Neuronal stem cell (in vitro differentiated cells): ENCODE data around the gene PRODH.
A peak's percentile ranks its signal among the peaks of the same experiment; 100 is the strongest.
"Not testable (repeated sequence)": the region's sequence is repeated elsewhere in the genome, so short reads cannot be mapped to it uniquely, and the experiment has no call there.

Source experiments
- DNase-seq: peaks from one replicate; pipeline ENCODE4 v3.0.0-alpha.2; 2013; ENCODE audit warnings: low spot score
- H2AFZ ChIP-seq: one replicate; pipeline ENCODE4 v1.6.1; 2013; ENCODE audit warnings: mild to moderate bottlenecking, low read length, inconsistent platforms
- H2AK5ac ChIP-seq: 2 replicates; pipeline ENCODE4 v1.6.1; 2013; ENCODE audit warnings: low read depth, mild to moderate bottlenecking, inconsistent platforms, low read length, moderate library complexity, mixed read lengths
- H2BK120ac ChIP-seq: 2 replicates; pipeline ENCODE4 v1.6.1; 2013; ENCODE audit warnings: low read depth, mild to moderate bottlenecking, inconsistent platforms, low read length, moderate library complexity, mixed read lengths
- H2BK12ac ChIP-seq: one replicate; pipeline ENCODE4 v1.6.1; 2013; ENCODE audit warnings: low read length, inconsistent platforms
- H2BK15ac ChIP-seq: 2 replicates; pipeline ENCODE4 v1.6.1; 2013; ENCODE audit warnings: mild to moderate bottlenecking, low read length, inconsistent platforms, mixed read lengths
- H2BK5ac ChIP-seq: one replicate; pipeline ENCODE4 v1.6.1; 2013; ENCODE audit warnings: inconsistent platforms, mild to moderate bottlenecking, low read length, moderate library complexity
- H3K14ac ChIP-seq: one replicate; pipeline ENCODE4 v1.6.1; 2013; ENCODE audit warnings: low read length, inconsistent platforms
- H3K18ac ChIP-seq: 2 replicates; pipeline ENCODE4 v1.6.1; 2013; ENCODE audit warnings: low read length, inconsistent platforms
- H3K23ac ChIP-seq: 2 replicates; pipeline ENCODE4 v1.6.1; 2013; ENCODE audit warnings: low read depth, mild to moderate bottlenecking, mixed read lengths, low read length, inconsistent platforms; ENCODE audit not compliant: poor library complexity
- H3K27ac ChIP-seq: replicated peaks from 3 replicates; pipeline ENCODE4 v1.5.1; 2013; ENCODE audit warnings: low read length, inconsistent platforms
- H3K27me3 ChIP-seq, 3 experiments: 2 replicates each; pipeline ENCODE4 v1.6.1; 2013; ENCODE audit warnings: low read length in 3 of 3, mild to moderate bottlenecking in 2 of 3, inconsistent platforms in 1 of 3, low read depth in 1 of 3, mixed read lengths in 1 of 3, moderate library complexity in 1 of 3; ENCODE audit not compliant: control insufficient read depth in 3 of 3, insufficient read depth in 3 of 3
- H3K36me3 ChIP-seq, 2 donors: replicated peaks in 1 of 2; 2 replicates each; pipeline ENCODE4 v1.6.1; 2013; ENCODE audit warnings: low read length in 2 of 2; ENCODE audit not compliant: control insufficient read depth in 2 of 2, insufficient read depth in 2 of 2
- H3K4ac ChIP-seq: 2 replicates; pipeline ENCODE4 v1.6.1; 2013; ENCODE audit warnings: inconsistent platforms, mild to moderate bottlenecking, low read length, moderate library complexity
- H3K4me1 ChIP-seq, 2 donors: 1 replicate in 1 of 2; 2 replicates in 1 of 2; pipeline ENCODE4 v1.6.1; 2013; ENCODE audit warnings: low read length in 2 of 2, low read depth in 1 of 2; ENCODE audit not compliant: control insufficient read depth in 2 of 2, insufficient read depth in 1 of 2
- H3K4me2 ChIP-seq: one replicate; pipeline ENCODE4 v1.6.1; 2013; ENCODE audit warnings: mild to moderate bottlenecking, low read length, inconsistent platforms; ENCODE audit not compliant: insufficient read depth, poor library complexity, severe bottlenecking
- H3K4me3 ChIP-seq, 2 donors: 2 replicates each; pipeline ENCODE4 v1.5.1; 2013; ENCODE audit warnings: low read length in 2 of 2, mild to moderate bottlenecking in 2 of 2, inconsistent platforms in 1 of 2, moderate library complexity in 1 of 2
- H3K79me1 ChIP-seq: one replicate; pipeline ENCODE4 v1.6.1; 2013; ENCODE audit warnings: low read depth, mild to moderate bottlenecking, inconsistent platforms, low read length, moderate library complexity
- H3K9ac ChIP-seq: one replicate; pipeline ENCODE4 v1.6.1; 2013; ENCODE audit warnings: mild to moderate bottlenecking, low read depth, low read length, inconsistent platforms; ENCODE audit not compliant: poor library complexity
- H3K9me3 ChIP-seq, 2 donors: replicated peaks in 1 of 2; 2 replicates each; pipeline versions ENCODE3 to v1.6.1; 2013; ENCODE audit warnings: low read length in 2 of 2, mild to moderate bottlenecking in 2 of 2, inconsistent platforms in 1 of 2, low read depth in 1 of 2, mixed read lengths in 1 of 2, moderate library complexity in 1 of 2; ENCODE audit not compliant: control insufficient read depth in 2 of 2, insufficient read depth in 1 of 2
- H4K8ac ChIP-seq: one replicate; pipeline ENCODE4 v1.6.1; 2013; ENCODE audit warnings: low read depth, mild to moderate bottlenecking, inconsistent platforms, low read length, moderate library complexity
- H4K91ac ChIP-seq: one replicate; pipeline ENCODE4 v1.6.1; 2013; ENCODE audit warnings: low read length, low read depth, mild to moderate bottlenecking, inconsistent platforms; ENCODE audit not compliant: poor library complexity
- WGBS, 2 donors: extraction: QIAGEN DNeasy Blood & Tissue Kit; methylation state at CpG; one replicate each; pipeline ENCODE4 v1.1.7; 2013; ENCODE audit warnings: missing lambda C conversion rate in 2 of 2, mixed read lengths in 1 of 2; ENCODE audit not compliant: insufficient read length in 2 of 2, insufficient replicate concordance in 1 of 2; ENCODE audit errors: extremely low coverage in 2 of 2; 5-methylcytosine and 5-hydroxymethylcytosine counted together

The PRODH gene

GRCh38 chr22:18954303-18954989 lies 18.4 kb upstream of the PRODH start:
- H3K4ac ChIP-seq, H3K79me1 ChIP-seq, H2BK120ac ChIP-seq, H3K36me3 ChIP-seq, H4K8ac ChIP-seq, H3K4me3 ChIP-seq, H3K27ac ChIP-seq, H3K14ac ChIP-seq, H3K9ac ChIP-seq, H3K4me2 ChIP-seq, H2AFZ ChIP-seq, H3K9me3 ChIP-seq, H2BK5ac ChIP-seq, H2BK15ac ChIP-seq, H3K23ac ChIP-seq: not testable (repeated sequence)
- Histone ChIP-seq H2BK12ac (peak overlapping the region; percentile 41), H3K4me1 (peaks cover 0 to 14% of the 10 kb centered on the region in 2 donors), H2AK5ac (peak overlapping the region; percentile 84), H3K27me3 (peaks cover 0 to 10% (median 0%) of the 10 kb centered on the region in 3 experiments), H4K91ac (peak overlapping the region; percentile 43), H3K18ac (peak overlapping the region; percentile 19)
- DNase-seq = peak; percentile 65
- WGBS, 2 donors = no CpG with 5 or more reads among the region's 14 CpGs

DNA sequence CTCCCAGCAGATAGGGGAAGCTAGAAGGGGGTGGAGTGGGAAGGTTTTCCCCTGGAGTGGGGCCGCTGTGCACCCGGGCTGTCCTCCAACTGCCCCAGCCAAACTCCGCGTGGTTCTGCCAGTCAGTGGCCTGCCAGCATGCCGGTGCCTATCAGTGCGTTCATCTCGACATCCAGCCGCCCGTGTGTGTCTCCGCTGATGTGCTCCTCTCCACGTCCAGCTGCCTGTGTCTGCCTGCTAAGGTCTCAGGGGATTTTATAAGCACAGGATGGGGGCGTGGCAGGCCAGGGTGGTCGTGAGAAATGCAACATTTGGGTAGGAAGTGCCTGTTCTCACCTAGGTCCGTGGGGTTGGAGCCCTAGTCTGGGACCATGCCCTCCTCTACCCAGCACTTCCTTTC lies 17.0 kb upstream of the PRODH start:
- not testable (repeated sequence) for H4K8ac ChIP-seq, H3K4me2 ChIP-seq, H4K91ac ChIP-seq, H3K9ac ChIP-seq, H3K27ac ChIP-seq, H2BK12ac ChIP-seq, H3K14ac ChIP-seq, H3K4me1 ChIP-seq, H3K9me3 ChIP-seq, H3K23ac ChIP-seq, H3K18ac ChIP-seq, H2AFZ ChIP-seq, H2AK5ac ChIP-seq, H2BK15ac ChIP-seq, H2BK120ac ChIP-seq, H3K36me3 ChIP-seq, H3K4me3 ChIP-seq, DNase-seq, H2BK5ac ChIP-seq, H3K79me1 ChIP-seq, H3K4ac ChIP-seq
- no CpG with 5 or more reads among the region's 14 CpGs for WGBS, 2 donors
- peaks cover 0 to 15% (median 0%) of the 10 kb centered on the region in 3 experiments for H3K27me3 ChIP-seq

GRCh38 chr22:18952022-18952421 lies 15.9 kb upstream of the PRODH start:
- Histone ChIP-seq H2BK12ac (no peak overlapping the region), H3K4ac (no peak overlapping the region), H2BK5ac (no peak overlapping the region), H3K14ac (no peak overlapping the region), H3K36me3 (no peaks in the 10 kb centered on the region), H2BK15ac (no peak overlapping the region), H3K23ac (no peak overlapping the region), H3K4me2 (no peak overlapping the region), H3K27me3 (peaks cover 0 to 18% (median 0%) of the 10 kb centered on the region in 3 experiments), H3K4me1 (peaks cover 0 to 3% of the 10 kb centered on the region in 2 donors), H2BK120ac (no peak overlapping the region), H4K8ac (no peak overlapping the region), H4K91ac (no peak overlapping the region), H2AFZ (no peak overlapping the region), H3K9ac (no peak overlapping the region), H2AK5ac (no peak overlapping the region), H3K18ac (no peak overlapping the region), H3K79me1 (no peaks in the 10 kb centered on the region), H3K27ac (no peak overlapping the region), H3K9me3 (no peaks in the 10 kb centered on the region), H3K4me3 (no peak overlapping the region)
- no CpG with 5 or more reads among the region's 6 CpGs for WGBS, 2 donors
- no peak for DNase-seq

DNA sequence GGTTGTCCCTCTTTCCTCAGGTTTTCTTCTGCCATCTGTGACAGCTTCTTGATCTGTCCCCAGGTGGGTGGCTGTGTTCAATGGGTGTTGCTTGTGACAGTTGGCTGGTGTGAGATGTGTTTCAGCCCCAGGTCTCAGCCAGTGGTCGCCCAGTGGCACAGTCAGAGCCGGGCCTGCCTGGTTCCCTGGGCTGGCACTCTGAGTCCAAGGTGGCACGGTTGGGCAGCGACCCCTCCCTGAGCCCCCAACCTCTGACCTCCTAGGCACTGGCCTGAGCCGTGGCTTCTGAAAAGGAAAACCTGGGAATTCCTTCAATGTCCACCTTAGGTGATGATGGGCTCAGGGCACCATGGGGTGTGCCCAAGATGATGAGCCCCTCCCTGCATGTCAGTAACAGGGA lies 14.0 kb upstream of the PRODH start:
- Histone ChIP-seq H3K23ac (no peak overlapping the region), H3K27ac (no peak overlapping the region), H2BK12ac (peak overlapping the region; percentile 10), H3K4me3 (no peak overlapping the region), H3K9ac (no peak overlapping the region), H4K91ac (no peak overlapping the region), H3K4me2 (no peak overlapping the region), H2BK5ac (no peak overlapping the region), H2BK120ac (no peak overlapping the region), H4K8ac (no peak overlapping the region), H3K14ac (no peak overlapping the region), H3K36me3 (no peaks in the 10 kb centered on the region), H2AK5ac (no peak overlapping the region), H3K9me3 (no peaks in the 10 kb centered on the region), H3K4ac (no peak overlapping the region), H3K79me1 (no peaks in the 10 kb centered on the region), H2BK15ac (peak overlapping the region; percentile 64), H3K27me3 (peaks cover 0 to 15% (median 0%) of the 10 kb centered on the region in 3 experiments), H2AFZ (no peak overlapping the region), H3K18ac (no peak overlapping the region), H3K4me1 (peaks cover 0 to 3% of the 10 kb centered on the region in 2 donors)
- WGBS, 2 donors = no CpG with 5 or more reads among the region's 5 CpGs
- no peak for DNase-seq
